Panc1 (cell line): ENCODE measurements around the gene LHFPL5.

Experiments used
- CTCF ChIP-seq: fragments of 450-650 bp; IDR thresholded peaks from 2 replicates; pipeline ENCODE4 v1.5.1; 2017; ENCODE audit warnings: mild to moderate bottlenecking
- REST ChIP-seq, 2 experiments: IDR thresholded peaks; 2 replicates each; pipeline ENCODE4 v1.6.1; 2011 to 2012; ENCODE audit warnings: low read depth in 2 of 2, control low read depth in 1 of 2, low read length in 1 of 2, mild to moderate bottlenecking in 1 of 2, moderate library complexity in 1 of 2; ENCODE audit not compliant: insufficient read depth in 1 of 2
- SIN3A ChIP-seq: IDR thresholded peaks from 2 replicates; pipeline ENCODE4 v1.6.1; 2012; ENCODE audit warnings: low read depth, mild to moderate bottlenecking, low read length, moderate library complexity, borderline replicate concordance; ENCODE audit not compliant: insufficient read depth

- no peak for TF ChIP-seq CTCF
- no peak for TF ChIP-seq REST (IDR thresholded peaks at IDR 0.05; ENCODE audit: insufficient read depth in 1 of 2, low read depth in 2 of 2, low read length in 1 of 2)
- no peak for TF ChIP-seq SIN3A
These were observed 7.2 kb upstream of the LHFPL5 start for GRCh38 chr6:35797837-35798526.
